NT2/D1 (cell line): ENCODE measurements around the gene CDH13.

Source experiments
- SUZ12 ChIP-seq: IDR thresholded peaks from 2 replicates; pipeline ENCODE4 v1.6.1; 2011; ENCODE audit not compliant: insufficient read length, insufficient read depth; ENCODE audit errors: extremely low read depth
- YY1 ChIP-seq: IDR thresholded peaks from 2 replicates; pipeline ENCODE4 v1.6.1; 2011; ENCODE audit not compliant: insufficient read length, insufficient read depth

- TF ChIP-seq YY1: no peak
- no peak for TF ChIP-seq SUZ12
Observed at GRCh38 chr16:83837566-83837965, 1210.8 kb downstream of the CDH13 start.
